HG03571 (cell line): ENCODE results near the gene TSC22D4.
"Not testable (repeated sequence)": the region's sequence is repeated elsewhere in the genome, so short reads cannot be mapped to it uniquely, and the experiment has no call there.

Experiments
- ATAC-seq: cut with Tn5 transposase; IDR thresholded peaks from one replicate; pipeline ENCODE4 v1.9.1; 2021; ENCODE audit not compliant: unreplicated experiment

TSC22D4 gene

GRCh38 chr7:100447363-100447762, 31.7 kb downstream of the TSC22D4 start:
- not testable (repeated sequence) for ATAC-seq

- ATAC-seq: no peak
Observed at GRCh38 chr7:100446040-100446439, 33.0 kb downstream of the TSC22D4 start.

- ATAC-seq: no peak
Observed at GRCh38 chr7:100444311-100445278, 34.4 kb downstream of the TSC22D4 start.

DNA sequence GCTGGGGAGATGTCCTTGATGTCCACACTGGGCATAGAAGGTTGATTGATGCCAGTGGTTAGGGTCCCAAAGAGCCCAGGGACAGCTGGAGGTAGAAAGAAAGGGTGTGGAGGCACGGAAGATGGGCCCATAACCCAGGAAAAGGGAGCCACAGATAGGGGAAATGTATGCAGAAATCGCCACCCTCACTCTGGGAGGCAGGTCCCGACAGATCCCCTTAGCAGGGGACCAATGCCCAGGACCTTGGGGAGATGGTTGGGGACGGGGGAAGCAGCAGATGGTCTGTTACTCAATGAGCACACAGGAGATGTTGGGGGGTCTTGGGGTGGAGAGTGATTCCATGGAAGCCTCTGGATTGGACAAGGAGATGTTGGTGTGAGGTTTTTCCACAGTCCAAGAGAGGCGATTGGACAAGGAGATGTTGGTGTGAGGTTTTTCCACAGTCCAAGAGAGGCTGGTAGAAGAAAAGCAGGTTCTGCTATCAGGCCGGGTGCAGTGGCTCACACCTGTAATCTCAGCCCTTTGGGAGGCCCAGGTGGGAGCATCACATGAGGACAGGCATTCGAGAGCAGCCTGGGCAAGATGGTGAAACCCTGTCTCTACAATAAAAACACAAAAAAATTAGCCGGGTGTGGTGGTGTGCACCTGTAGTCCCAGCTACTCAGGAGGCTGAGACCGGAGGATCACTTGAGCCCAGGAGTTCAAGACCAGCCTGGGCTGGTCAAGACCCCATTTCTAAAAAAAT, 35.7 kb downstream of the TSC22D4 start:
- ATAC-seq: no peak

GRCh38 chr7:100441641-100442535, 37.1 kb downstream of the TSC22D4 start:
- ATAC-seq: no peak

DNA sequence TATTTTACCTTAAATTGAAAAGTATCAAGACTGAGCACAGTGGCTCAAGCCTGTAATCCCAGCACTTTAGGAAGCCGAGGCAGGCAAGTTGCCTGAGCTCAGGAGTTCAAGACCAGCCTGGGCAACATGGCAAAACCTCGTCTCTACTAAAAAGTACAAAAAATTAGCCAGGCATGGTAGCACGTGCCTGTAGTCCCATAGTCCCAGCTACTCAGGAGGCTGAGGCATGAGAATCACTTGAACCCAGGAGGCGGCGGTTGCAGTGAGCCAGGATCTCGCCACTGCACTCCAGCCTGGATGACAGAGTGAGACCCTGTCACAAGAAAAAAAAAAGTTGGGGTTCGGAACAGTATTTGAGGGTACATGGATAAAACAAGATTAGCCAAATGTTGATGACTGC, 39.8 kb downstream of the TSC22D4 start:
- not testable (repeated sequence) for ATAC-seq

DNA sequence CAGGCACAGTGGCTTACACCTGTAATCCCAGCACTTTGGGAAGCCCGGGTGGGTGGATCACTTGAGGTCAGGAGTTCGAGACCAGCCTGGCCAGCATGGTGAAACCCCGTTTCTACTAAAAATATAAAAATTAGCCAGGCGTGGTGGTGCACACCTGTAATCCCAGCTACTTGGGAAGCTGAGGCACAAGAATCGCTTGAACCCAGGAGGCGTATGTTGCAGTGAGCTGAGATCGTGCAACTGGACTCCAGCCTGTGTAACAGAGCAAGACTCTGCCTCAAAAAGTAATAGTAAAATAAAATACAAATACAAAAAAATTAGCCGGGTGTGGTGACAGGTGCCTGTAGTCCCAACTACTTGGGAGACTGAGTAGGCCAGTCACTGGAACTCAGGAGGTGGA, 40.3 kb downstream of the TSC22D4 start:
- ATAC-seq: not testable (repeated sequence)

- ATAC-seq: no peak
Observed at GRCh38 chr7:100438172-100438571, 40.8 kb downstream of the TSC22D4 start.

GRCh38 chr7:100437150-100438100, 41.6 kb downstream of the TSC22D4 start:
- no peak for ATAC-seq

DNA sequence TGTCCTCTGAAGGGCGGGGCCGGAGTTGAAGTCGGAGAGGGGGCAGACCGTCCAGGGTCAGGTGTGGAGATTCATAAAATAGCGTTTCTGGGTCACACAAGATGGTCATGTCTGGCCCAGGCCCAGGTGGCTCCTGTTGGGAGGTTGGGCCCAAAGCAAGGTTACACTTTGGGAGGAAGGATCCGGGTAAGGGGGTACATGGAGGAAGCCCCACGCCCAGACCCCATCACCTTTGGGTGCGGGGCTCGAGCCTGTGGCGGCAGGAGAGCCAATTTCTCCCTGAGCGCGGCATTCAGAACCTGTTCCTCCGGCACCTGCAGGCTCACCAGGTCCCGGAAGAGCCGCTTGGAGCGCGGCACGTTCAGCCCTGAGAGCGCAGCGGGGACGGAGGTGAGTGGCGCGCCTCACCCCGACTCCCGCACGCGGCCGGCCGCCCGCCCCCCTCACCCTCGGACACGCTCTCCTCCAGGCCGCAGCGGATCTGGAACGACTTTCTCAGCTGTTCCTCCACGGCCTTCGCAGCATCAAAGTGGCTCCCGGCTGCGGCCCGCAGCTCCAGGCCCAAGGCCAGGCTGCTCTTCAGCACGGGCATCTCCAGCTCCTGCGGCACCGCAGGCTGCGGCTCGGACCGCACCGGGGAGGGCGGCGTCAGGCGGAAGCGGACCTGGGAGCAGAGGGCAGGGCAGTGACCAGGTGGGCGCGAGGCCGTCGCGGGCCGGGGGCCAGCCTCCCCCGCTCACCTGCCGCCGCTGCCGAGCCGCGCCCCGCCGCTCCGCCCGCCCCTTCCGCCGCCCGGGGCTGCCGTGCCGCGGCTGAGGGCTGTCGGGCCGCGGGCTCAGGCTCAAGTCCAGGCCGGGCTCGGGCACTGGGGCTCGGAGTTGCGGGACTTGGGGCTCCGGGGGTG, 43.4 kb downstream of the TSC22D4 start:
- peak; percentile 23 for ATAC-seq

DNA sequence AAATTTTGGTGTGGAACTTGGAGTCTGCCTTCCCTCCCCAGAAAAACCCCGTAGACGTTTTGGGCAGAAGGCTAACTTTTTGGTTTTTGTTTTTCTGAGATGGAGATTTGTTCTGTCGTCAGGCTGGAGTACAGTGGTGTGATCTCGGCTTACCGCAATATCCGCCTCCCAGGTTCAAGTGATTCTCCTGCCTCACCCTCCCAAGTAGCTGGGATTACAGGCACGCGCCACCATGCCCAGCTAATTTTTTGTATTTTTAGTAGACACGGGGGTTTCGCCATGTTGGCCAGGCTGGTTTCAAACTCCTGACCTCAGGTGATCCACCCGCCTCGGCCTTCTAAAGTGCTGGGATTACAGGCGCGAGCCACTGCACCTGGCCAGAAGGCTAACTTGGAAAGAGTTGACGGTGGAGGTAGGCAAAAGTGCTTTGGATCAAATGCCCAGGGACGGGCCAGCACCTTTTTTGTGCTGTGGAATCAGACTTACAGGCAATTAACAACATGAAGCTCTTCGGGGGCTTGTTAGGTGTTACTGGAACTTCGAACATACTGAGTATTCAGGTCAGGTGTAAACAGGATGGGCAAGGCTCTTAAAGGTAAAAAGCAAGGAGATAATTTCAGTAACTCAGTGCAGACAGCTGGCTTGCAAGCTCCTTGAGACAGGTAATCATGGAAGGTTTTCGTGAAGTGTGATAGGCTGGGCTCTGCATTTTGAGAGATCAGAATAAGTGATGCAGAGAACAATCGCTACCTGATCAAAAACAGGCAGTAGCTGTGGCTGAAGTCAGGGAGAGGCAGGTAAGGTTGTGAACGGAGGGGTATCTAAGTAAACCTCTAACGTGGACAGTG, 44.5 kb downstream of the TSC22D4 start:
- no peak for ATAC-seq

GRCh38 chr7:100433592-100434296, 45.3 kb downstream of the TSC22D4 start:
- no peak for ATAC-seq

DNA sequence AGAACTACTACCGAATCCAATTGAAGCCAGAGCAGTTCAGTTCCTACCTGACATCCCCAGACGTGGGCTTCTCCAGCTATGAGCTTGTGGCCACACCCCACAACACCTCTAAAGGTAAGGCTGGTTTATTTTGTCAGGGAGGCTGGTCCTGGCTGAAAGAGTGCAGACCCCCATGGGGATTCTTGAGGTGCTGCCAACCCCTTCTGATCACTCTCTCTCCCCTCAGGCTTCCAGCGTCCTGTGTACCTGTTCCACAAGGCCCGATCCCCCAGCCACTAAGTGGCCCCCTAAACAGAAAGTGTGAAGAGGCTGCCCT, 45.8 kb downstream of the TSC22D4 start:
- no peak for ATAC-seq

GRCh38 chr7:100432621-100433275, 46.3 kb downstream of the TSC22D4 start:
- ATAC-seq: no peak

DNA sequence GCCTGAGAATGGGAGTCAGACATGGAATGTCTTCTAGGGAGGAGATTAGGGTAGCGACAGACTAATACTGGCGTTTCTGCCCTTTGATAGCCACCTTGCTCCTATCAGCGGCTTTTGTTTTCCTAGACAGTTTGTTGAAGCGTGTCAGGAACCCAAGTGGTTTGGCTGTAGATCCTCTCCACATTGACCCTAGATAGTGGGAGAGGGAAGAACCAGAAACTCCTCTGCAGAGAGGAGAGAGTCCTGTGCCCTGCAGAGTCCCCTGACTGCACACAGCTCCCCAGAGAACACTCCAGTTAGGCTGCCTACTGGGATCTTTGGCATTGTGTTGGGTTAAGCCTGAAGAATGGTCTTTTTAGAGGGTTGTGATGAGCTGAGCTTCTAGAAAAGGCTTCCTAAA, 47.0 kb downstream of the TSC22D4 start:
- ATAC-seq: no peak

- no peak for ATAC-seq
Observed at GRCh38 chr7:100431286-100431735, 47.7 kb downstream of the TSC22D4 start.
